Left hindlimb (tissue), 1 donor: ENCODE data around the gene HDLBP.
"Not testable (repeated sequence)": the region's sequence is repeated elsewhere in the genome, so short reads cannot be mapped to it uniquely, and the experiment has no call there.

Experiments used
- DNase-seq: peaks from one replicate; pipeline ENCODE4 v3.0.0-alpha.2; 2018

HDLBP gene

GRCh38 chr2:241208058-241208457, 107.4 kb downstream of the HDLBP start:
- no peak for DNase-seq

DNA sequence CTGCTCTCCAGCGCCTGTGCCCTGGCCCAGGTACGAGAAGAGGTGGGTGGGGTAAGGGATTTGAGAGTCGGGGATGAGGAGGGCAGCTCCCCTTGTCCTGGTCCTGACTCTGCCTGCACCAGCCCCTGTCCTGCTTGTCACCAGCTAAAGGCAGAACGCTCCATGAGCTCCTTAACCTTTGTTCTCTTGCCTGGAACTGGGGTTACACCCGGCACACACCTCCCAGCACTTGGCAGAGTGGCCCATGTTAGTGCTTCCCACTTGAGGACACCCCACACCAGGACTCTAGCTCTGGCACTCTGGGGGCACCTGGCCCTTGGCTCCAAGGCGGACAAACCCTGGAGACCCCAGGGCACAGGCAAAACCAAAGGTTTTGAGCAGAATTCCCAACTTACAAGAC, 107.8 kb downstream of the HDLBP start:
- no peak for DNase-seq

DNA sequence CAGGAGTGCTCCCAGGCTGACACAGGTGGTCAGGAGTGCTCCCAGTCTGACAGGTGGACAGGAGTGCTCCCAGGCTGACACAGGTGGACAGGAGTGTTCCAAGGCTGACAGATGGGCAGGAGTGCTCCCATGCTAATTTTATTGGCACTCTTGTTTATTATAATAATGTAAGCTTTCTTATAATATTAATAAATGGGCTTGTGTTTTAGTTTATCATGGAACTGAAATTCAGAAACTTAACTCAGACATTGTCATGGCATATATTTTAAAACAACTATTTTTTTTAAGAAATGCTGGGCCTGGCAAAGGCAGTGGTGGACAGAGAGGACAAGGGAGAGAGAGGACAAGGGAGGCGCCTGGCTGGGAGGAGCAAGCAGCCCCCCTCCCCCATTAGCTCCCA, 108.3 kb downstream of the HDLBP start:
- DNase-seq = no peak

- DNase-seq = no peak
Observed at GRCh38 chr2:241205086-241205485, 110.4 kb downstream of the HDLBP start.

DNA sequence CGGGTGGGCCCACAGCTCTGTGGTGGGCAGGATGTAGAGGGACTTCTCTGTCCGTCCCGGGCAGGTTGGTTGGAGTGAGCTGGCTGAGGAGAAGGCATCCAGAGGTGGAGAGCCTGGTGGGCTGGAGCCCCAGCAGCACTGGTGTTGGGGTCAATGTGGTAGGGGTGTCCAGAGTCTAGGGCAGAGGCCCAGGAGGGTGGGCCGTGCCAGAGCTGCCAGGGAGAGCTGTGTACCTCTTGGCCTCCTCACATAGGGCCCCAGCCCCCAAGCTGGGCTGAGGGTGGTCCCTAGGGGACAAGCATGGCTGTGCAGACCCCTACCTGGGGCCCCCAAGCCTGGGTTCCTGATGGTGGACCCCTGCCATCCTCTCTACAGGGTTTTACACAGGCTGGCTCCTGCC, 111.0 kb downstream of the HDLBP start:
- DNase-seq = no peak

- DNase-seq = no peak
Observed at GRCh38 chr2:241204010-241204384, 111.5 kb downstream of the HDLBP start.

DNA sequence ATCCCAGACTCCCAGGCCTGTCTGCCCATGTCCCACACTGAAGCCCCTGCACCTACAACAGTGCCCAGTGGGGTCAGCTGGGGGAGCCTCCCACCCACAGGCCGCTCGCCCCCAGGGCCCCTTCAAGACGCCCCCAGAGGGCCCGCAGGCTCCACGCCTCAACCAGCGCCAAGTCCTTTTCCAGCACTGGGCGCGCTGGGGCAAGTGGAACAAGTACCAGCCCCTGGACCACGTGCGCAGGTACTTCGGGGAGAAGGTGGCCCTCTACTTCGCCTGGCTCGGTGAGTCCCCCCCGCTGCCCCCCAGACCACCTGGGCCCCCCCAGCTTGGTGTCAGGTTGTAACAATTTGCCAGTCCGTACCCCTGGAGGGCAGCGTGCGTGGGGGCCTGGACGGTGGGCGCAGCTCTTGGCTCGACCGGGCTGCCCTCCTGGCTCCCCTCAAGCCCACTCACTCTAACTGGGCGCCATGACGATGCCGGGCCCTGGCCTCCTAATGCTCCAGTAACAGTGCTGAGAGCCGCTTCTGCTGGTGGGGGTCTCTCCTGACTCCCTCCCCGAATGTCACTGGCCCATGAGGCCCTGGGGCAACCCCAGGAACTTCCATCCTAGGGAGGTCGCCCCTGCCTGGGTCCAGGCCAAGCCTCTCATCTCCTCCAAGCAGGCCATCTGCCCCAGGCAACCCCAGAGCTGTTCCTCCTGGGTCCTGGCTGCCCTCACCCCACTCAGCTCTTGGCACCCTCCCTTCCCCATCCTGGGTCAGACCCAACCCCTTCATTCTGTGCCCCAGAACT, 112.1 kb downstream of the HDLBP start:
- no peak for DNase-seq

DNA sequence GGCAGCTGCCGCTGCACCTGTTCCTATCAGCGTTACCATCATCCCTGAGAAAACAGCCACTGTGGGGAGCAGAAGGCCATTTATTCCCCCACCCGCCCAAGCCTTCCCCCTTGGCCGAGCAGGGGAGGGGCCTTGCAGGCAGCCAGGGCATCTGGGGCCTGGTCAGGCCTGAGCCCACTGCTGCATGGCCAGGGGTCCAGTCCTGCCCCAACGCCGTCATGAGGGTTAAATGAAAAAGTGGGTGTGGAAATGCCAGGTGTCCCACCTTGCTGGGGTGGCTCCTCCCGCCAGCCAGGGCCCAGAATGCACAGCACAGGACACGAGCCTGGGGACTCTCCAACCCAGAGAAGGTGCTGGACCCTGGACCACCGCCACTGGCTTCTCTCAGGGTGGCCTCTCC, 112.8 kb downstream of the HDLBP start:
- DNase-seq = no peak

GRCh38 chr2:241202268-241202585, 113.2 kb downstream of the HDLBP start:
- DNase-seq = no peak

DNA sequence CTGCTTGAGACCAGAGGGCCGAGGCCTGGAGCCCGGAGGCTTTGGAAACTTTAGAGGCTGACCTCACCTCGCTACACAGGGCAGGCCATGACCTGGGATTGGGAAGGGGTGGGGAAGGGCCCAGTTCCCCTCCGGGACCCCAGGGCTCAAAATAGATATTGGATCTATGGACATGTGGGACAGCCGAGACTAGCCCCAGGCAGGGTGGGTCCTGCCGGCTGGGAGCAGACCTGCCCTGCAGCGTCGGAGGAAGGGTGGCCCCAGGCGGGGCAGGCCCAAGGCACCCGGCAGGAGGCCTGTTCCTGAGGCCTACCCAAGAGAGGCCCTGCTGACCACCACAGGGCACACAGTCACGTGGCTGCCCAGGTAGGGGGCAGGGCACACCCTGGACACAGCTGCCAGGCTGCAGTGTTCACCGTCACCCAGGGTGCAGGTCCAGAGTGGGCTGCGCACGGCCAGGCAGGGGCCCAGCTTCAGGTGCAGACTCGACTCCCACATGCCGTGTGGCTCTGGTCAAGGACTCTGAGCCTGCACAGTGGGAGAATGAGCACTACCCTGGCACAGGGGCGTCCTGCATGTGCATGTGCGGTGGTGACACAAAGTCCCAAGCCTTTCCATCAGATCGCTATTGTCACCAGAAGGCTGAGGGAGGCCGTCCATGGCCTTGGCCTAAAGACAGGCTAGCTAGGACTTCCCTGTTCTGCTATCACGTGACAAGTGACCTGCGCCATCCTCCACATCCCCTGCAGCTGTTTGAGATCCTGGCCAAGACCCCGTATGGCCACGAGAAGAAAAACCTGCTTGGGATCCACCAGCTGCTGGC, 113.8 kb downstream of the HDLBP start:
- DNase-seq = no peak

DNA sequence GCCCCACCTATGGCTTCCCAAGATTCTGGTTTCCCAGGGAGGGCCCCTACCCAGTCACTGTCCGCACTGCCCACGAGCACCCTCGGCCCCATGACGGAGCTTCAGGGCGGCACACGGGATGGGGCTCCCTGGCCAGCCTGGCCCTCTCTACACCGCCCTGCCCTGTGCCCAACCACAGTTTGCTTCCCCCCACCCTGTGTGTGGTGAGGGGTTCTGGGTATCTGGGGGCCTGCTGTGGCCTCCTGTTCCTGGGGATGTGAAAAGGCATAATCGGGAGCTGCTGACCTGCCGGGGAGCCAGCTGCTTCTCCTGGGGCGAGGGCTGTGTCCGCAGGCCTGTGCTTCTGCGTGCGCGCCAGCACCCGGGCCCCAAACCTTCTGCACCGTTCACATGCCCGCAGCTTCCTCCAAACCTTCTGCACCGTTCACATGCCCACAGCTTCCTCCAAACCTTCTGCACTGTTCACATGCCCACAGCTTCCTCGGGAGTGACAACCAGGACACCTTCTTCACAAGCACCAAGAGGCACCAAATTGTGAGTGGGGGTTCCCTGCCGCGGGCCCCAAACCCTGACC, 114.6 kb downstream of the HDLBP start:
- no peak for DNase-seq

GRCh38 chr2:241199897-241200821, 115.3 kb downstream of the HDLBP start:
- DNase-seq = no peak

DNA sequence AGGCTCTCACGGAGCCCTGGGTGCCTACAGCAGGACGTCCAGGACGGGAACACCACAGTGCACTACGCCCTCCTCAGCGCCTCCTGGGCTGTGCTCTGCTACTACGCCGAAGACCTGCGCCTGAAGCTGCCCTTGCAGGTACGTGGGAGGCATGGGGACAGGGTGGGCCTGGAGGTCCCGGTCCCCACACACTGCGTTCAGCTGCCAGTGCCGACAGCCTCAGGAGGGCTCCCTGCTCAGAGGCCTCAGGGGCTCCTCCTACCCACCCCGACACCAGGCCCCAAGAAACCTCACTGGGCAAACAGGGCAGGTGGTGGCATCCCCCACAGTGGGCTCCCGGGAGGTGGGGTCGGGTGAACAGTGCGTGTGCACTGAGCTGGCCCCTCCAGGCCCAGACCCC, 116.2 kb downstream of the HDLBP start:
- DNase-seq = no peak

GRCh38 chr2:241198381-241199279, 116.8 kb downstream of the HDLBP start:
- no peak for DNase-seq

DNA sequence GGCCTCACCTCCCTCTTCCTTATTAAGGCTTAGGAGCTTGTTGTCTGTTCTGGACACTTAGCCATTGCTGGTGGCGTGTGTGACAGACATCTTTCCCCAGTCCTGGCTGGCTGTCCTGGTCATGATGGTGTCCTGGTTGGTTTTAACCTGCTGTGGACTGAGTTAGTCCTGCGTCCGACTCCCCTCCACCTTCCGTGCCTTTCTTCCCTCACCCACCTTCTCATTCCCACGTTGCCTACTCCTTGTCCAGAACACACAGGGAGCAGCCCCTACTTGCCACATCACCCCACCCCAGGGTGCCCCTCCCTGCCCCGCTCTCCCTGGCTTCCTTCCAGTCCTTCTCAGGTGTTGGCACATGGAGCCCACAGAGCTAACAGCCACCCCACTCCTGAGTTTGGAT, 117.5 kb downstream of the HDLBP start:
- DNase-seq = no peak

DNA sequence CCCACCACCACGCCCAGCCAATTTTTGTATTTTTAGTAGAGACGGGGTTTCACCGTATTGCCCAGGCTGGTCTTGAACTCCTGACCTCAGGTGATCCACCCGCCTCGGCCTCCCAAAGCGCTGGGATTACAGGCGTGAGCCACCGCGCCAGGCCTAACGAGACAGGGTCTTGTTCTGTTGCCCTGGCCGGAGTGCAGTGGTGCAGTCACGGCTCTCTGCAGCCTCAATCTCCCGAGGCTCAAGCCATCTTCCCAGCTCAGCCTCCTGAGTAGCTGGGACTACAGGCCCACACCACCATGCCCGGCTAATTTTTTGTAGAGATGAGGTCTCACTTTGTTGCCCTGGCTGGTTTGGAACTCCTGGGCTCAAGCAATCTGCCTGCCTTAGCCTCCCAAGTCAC, 118.2 kb downstream of the HDLBP start:
- DNase-seq = not testable (repeated sequence)

DNA sequence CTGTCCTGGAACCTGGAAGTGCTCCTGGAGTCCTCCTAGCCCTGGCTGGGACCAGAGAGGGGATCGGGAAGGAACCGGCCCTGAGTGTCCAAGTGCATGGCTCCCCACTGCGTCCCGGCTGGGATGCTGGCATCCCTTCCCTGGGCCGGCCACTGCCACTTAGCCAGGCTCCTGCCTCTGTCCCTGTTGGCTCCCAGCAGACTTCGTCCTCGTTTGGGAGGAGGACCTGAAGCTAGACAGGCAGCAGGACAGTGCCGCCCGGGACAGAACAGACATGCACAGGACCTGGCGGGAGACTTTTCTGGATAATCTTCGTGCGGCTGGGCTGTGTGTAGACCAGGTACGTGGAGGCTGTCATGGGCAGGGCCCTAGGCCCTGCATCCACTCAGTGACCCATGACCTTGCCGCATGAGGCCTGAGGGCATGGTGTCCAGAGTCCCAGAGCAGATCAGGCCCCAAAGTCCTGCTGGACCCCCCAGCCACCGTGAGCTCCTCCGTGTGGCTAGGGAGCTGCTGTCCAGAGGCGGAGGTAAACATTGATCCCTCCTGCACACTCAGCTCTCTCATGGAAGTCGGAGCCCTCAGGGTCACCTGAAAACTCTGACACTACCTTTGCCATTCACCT, 119.9 kb downstream of the HDLBP start:
- no peak for DNase-seq

DNA sequence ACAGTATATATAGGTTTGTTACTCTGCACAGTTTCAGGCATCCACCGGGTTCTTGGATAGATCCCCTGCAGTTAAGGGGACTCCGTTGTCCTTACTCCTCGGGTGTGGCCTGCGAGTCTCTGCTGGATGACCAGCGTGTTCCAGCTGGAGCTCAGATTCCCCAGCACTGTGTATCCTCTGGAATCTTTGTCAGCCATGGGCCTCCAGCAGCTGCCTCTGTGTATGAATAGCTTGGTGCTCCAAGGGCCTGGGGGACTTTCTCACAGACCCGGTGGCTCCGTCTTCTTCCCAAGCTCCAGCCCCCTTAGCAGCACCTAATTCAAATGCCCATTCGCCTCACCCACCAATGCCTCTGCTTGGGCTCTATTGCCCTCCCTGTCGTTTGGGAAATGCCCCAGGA, 120.7 kb downstream of the HDLBP start:
- DNase-seq = no peak

- DNase-seq = no peak
Observed at GRCh38 chr2:241193271-241193670, 122.2 kb downstream of the HDLBP start.

- no peak for DNase-seq
Observed at GRCh38 chr2:241191081-241191480, 124.4 kb downstream of the HDLBP start.

GRCh38 chr2:241190291-241190981, 125.0 kb downstream of the HDLBP start:
- no peak for DNase-seq
